Parathyroid adenoma (tissue), 2 donors: Measurements from ENCODE around the gene CRMP1.

ENCODE experiments used
- H2AFZ ChIP-seq: fragments of 300-600 bp; sonication (generic); one replicate; pipeline ENCODE4 v1.7.0; 2017; ENCODE audit warnings: antibody characterized with exemption, mild to moderate bottlenecking
- H3K27ac ChIP-seq: fragments of 300-600 bp; sonication (generic); one replicate; pipeline ENCODE4 v1.7.0; 2017
- H3K27me3 ChIP-seq: fragments of 300-600 bp; sonication (generic); one replicate; pipeline ENCODE4 v1.7.0; 2017; ENCODE audit warnings: low read length; ENCODE audit not compliant: control insufficient read depth, insufficient read depth
- H3K36me3 ChIP-seq: fragments of 300-600 bp; sonication (generic); one replicate; pipeline ENCODE4 v1.7.0; 2017; ENCODE audit warnings: low read length; ENCODE audit not compliant: control insufficient read depth, insufficient read depth
- H3K4me1 ChIP-seq: fragments of 300-600 bp; sonication (generic); one replicate; pipeline ENCODE4 v1.7.0; 2017; ENCODE audit warnings: control low read depth
- H3K4me2 ChIP-seq: fragments of 300-600 bp; sonication (generic); one replicate; pipeline ENCODE4 v1.7.0; 2017; ENCODE audit warnings: low read length
- H3K4me3 ChIP-seq: fragments of 300-600 bp; sonication (generic); one replicate; pipeline ENCODE4 v1.7.0; 2017; ENCODE audit warnings: low read depth, low read length
- H3K79me2 ChIP-seq: fragments of 300-600 bp; sonication (generic); one replicate; pipeline ENCODE4 v1.7.0; 2017; ENCODE audit warnings: control low read depth
- H3K9ac ChIP-seq: fragments of 300-600 bp; sonication (generic); one replicate; pipeline ENCODE4 v1.7.0; 2017; ENCODE audit warnings: mild to moderate bottlenecking
- H3K9me3 ChIP-seq: fragments of 300-600 bp; sonication (generic); one replicate; pipeline ENCODE4 v1.7.0; 2017; ENCODE audit warnings: low read length; ENCODE audit not compliant: control insufficient read depth
- TF ChIP-seq, protein P1 (sequence below): fragments of 300-600 bp; sonication (generic); IDR thresholded peaks from one replicate; pipeline ENCODE4 v1.7.0; 2017; ENCODE audit warnings: antibody characterized with exemption, mild to moderate bottlenecking
- donor health status: primary hyperparathyroidism.

The CRMP1 gene

DNA sequence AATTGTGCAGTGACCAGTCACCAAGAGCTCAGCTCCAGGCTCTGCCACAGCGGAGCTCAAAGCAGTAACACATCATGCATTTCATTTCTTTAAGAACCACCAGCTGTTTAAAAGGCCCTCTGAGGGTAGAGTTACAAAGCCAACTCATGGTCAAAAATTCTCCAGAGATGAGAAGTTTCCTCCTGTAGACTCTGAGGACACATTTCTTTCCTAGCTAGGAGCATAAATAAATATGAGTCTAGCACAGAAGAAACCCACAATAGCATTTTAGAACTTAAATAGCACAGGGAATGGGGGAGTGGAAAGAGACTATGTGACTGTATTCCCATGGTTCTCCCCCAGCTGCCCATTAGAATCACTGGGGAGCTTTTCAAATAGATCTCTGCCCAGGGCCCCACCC is 6.5 kb upstream of the CRMP1 start:
- H2AFZ ChIP-seq, result no peak overlapping the region
- H3K4me3 ChIP-seq, result no peak overlapping the region
- H3K27me3 ChIP-seq, result no peaks in the 10 kb centered on the region
- no peak overlapping the region for H3K9ac ChIP-seq
- H3K27ac ChIP-seq, result no peak overlapping the region
- TF ChIP-seq, protein P1, sequence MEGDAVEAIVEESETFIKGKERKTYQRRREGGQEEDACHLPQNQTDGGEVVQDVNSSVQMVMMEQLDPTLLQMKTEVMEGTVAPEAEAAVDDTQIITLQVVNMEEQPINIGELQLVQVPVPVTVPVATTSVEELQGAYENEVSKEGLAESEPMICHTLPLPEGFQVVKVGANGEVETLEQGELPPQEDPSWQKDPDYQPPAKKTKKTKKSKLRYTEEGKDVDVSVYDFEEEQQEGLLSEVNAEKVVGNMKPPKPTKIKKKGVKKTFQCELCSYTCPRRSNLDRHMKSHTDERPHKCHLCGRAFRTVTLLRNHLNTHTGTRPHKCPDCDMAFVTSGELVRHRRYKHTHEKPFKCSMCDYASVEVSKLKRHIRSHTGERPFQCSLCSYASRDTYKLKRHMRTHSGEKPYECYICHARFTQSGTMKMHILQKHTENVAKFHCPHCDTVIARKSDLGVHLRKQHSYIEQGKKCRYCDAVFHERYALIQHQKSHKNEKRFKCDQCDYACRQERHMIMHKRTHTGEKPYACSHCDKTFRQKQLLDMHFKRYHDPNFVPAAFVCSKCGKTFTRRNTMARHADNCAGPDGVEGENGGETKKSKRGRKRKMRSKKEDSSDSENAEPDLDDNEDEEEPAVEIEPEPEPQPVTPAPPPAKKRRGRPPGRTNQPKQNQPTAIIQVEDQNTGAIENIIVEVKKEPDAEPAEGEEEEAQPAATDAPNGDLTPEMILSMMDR, result no peak
- H3K4me2 ChIP-seq, result no peak overlapping the region
- H3K9me3 ChIP-seq, result no peaks in the 10 kb centered on the region
- no peaks in the 10 kb centered on the region for H3K4me1 ChIP-seq
- H3K36me3 ChIP-seq, result no peaks in the 10 kb centered on the region
- no peaks in the 10 kb centered on the region for H3K79me2 ChIP-seq

DNA sequence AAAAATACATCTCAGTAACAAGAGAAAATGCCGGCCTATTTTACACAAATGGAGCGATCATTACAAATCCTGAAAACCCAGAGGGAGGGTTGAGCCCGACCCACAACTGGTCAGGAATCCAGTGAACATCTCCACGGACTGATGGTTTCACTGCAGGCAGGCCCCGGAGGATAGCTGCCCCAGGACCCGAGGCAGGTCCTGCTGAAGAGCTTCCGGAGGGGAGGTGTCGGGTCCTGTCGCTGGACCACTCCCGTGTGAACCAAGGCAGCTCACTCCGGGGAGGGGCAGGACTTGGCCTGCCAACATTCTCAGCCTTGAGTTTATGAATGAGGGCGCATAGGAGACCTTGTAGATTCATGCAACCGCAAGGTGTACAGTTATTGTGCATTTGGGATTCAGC is 4.8 kb upstream of the CRMP1 start:
- TF ChIP-seq, protein P1, result no peak
- Histone ChIP-seq H3K4me2 (no peak overlapping the region), H3K27ac (no peak overlapping the region), H3K9ac (no peak overlapping the region), H2AFZ (no peak overlapping the region), H3K9me3 (no peaks in the 10 kb centered on the region), H3K27me3 (no peaks in the 10 kb centered on the region), H3K79me2 (no peaks in the 10 kb centered on the region), H3K4me3 (no peak overlapping the region), H3K36me3 (no peaks in the 10 kb centered on the region), H3K4me1 (no peaks in the 10 kb centered on the region)

DNA sequence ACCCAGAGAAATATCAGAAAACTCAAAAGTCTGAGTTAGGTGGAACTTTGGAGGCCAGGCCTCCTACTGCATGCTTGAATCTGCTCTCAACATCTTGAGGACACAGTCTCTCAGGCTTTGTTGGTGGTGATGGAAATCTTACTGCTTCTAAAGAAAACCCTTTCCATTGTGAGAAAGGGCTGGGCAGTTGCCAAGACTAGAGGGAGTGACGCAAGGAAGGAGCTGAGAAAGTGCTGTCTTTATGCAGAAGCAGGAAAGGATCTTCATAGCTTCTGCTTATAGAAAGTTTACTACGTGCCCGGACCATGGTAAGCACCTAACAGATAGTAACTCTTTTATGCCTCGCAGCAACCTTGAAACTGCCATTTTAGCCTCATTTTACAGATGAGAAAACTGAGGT is 2.4 kb upstream of the CRMP1 start:
- no peaks in the 10 kb centered on the region for H3K79me2 ChIP-seq
- H3K27ac ChIP-seq, result no peak overlapping the region
- H2AFZ ChIP-seq, result no peak overlapping the region
- no peaks in the 10 kb centered on the region for H3K36me3 ChIP-seq
- H3K9ac ChIP-seq, result no peak overlapping the region
- no peak overlapping the region for H3K4me2 ChIP-seq
- peaks cover 5% of the 10 kb centered on the region for H3K27me3 ChIP-seq
- H3K4me3 ChIP-seq, result no peak overlapping the region
- H3K9me3 ChIP-seq, result no peaks in the 10 kb centered on the region
- TF ChIP-seq, protein P1, result no peak
- H3K4me1 ChIP-seq, result no peaks in the 10 kb centered on the region

DNA sequence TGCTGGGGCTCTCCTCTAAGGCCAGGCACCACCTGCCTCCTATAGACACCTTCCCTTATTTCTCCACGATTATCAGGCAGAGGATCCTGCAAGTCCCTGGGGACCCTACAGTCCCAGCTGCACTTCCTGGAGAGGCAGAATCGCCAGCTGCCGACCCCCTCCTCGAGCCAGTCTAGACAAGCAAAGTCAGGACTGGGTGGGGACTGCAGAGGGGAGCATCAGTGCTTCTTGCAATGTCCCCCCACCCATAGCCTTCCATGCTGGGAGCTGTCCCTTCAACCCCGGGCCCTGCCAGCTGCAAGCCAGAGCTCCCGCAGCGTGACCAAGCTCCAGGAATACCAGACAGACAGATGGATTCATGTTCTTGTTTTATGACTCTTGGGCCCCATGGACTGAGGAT is 1.4 kb upstream of the CRMP1 start:
- Histone ChIP-seq H2AFZ (no peak overlapping the region), H3K36me3 (no peaks in the 10 kb centered on the region), H3K79me2 (no peaks in the 10 kb centered on the region), H3K4me3 (no peak overlapping the region), H3K27ac (no peak overlapping the region), H3K9ac (no peak overlapping the region), H3K4me2 (no peak overlapping the region), H3K9me3 (no peaks in the 10 kb centered on the region), H3K27me3 (peaks cover 5% of the 10 kb centered on the region), H3K4me1 (no peaks in the 10 kb centered on the region)
- TF ChIP-seq, protein P1, result no peak

DNA sequence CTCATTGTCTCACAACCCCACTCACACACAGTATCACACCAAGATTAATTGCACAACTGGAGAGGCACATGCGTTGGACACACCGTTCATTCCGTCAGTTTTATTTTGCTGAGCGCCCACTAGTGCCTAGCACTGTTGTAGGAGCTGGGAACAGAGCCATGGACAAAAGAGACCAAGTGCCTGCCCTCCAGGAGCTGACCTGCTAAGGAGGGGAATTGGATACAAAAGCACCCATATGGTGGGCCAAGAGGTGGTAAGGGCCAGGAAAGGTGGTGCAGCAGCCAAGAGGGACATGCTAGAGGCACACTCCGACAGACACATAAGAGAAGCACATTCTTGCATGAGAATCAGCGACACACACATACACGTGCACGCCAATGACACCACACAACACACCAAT is 705 bp upstream of the CRMP1 start:
- TF ChIP-seq, protein P1, result no peak
- no peaks in the 10 kb centered on the region for H3K4me1 ChIP-seq
- H3K4me2 ChIP-seq, result no peak overlapping the region
- no peak overlapping the region for H3K9ac ChIP-seq
- H2AFZ ChIP-seq, result no peak overlapping the region
- no peak overlapping the region for H3K27ac ChIP-seq
- H3K27me3 ChIP-seq, result peaks cover 5% of the 10 kb centered on the region
- no peaks in the 10 kb centered on the region for H3K79me2 ChIP-seq
- no peak overlapping the region for H3K4me3 ChIP-seq
- H3K9me3 ChIP-seq, result no peaks in the 10 kb centered on the region
- no peaks in the 10 kb centered on the region for H3K36me3 ChIP-seq
